SK-N-MC (cell line): ENCODE data around the gene CD28.

Experiments
- EZH2 ChIP-seq: fragments of 200-600 bp; sonication (generic); IDR thresholded peaks from one replicate; pipeline ENCODE4 v1.6.1; 2017; ENCODE audit warnings: antibody characterized with exemption
- FOXP2 ChIP-seq: optimal IDR thresholded peaks from 2 replicates; pipeline ENCODE3; 2011; ENCODE audit warnings: mild to moderate bottlenecking, moderate library complexity; ENCODE audit not compliant: insufficient read depth; ENCODE audit errors: extremely low read length, control extremely low read depth
- POLR2AphosphoS5 ChIP-seq: IDR thresholded peaks from 2 replicates; pipeline ENCODE4 v1.6.1; 2012; ENCODE audit warnings: mild to moderate bottlenecking, low read depth, low read length, borderline replicate concordance

DNA sequence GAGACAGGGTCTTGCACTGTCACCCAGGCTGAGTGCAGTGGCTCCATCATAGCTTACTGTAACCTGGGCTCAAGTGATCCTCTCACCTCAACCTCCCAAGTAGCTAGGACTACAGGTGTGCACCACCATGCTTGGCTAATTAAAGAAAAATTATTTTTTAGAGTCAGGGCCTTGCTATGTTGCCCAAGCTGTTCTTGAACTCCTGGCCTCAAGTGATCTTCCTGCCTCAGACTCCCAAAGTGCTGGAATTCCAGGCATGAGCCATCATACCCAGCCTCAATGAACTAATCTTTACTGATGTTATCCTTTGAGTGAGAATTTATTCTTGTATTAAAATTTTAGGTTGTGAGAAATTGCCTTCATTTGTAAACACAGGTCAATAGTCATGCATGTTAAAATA is 27.0 kb upstream of the CD28 start:
- TF ChIP-seq EZH2, result no peak
- no peak for TF ChIP-seq POLR2AphosphoS5
- TF ChIP-seq FOXP2, result no peak
